C4-2B (cell line): ENCODE data around the gene PCDHA12.

Experiments
- H3K27ac ChIP-seq: fragments of 450-650 bp; 2 replicates; pipeline ENCODE4 v1.5.1; 2017
- CTCF ChIP-seq: fragments of 450-650 bp; conservative IDR thresholded peaks from 2 replicates; pipeline ENCODE4 v1.5.1; 2017; ENCODE audit warnings: mild to moderate bottlenecking
- ZFX ChIP-seq: fragments of 450-650 bp; IDR thresholded peaks from 2 replicates; pipeline ENCODE4 v1.6.1; 2017

PCDHA12 gene

GRCh38 chr5:140916325-140916724 is 41.2 kb downstream of the PCDHA12 start:
- no peak overlapping the region for H3K27ac ChIP-seq
- TF ChIP-seq ZFX: no peak
- TF ChIP-seq CTCF: no peak

- no peak overlapping the region for H3K27ac ChIP-seq
- TF ChIP-seq ZFX (no peak), CTCF (no peak)
Measured at GRCh38 chr5:140923601-140924000, 48.5 kb downstream of the PCDHA12 start.

GRCh38 chr5:140925806-140926442 is 50.8 kb downstream of the PCDHA12 start, which contains the start of gene PCDHAC1:
PCDHAC1 (plus strand) TSS chr5:140926299; CDS start chr5:140926893, 594 bp downstream.
- H3K27ac ChIP-seq: no peak within 1 kb of the TSS
- no peak for TF ChIP-seq CTCF
- TF ChIP-seq ZFX: no peak

- TF ChIP-seq ZFX (no peak), CTCF (peak; percentile 82)
- H3K27ac ChIP-seq: no peak overlapping the region
Measured at GRCh38 chr5:140926443-140927227, 51.5 kb downstream of the PCDHA12 start.

GRCh38 chr5:140927228-140927573 is 52.1 kb downstream of the PCDHA12 start:
- no peak overlapping the region for H3K27ac ChIP-seq
- TF ChIP-seq CTCF (no peak), ZFX (no peak)
